Measurements from ENCODE around the gene KLHDC2. TPM values are rescaled to one million over a fixed set of nuclear protein-coding genes. Genes with fewer than 3 reads are reported as not detected.

KLHDC2 gene
- total and polyA plus RNA-seq, 2 donors (not counting 3 experiments of a cell fraction or from before 2014, with no cell fraction given), result 25.2 to 29.2 TPM

- DNase-seq (ENCODE audit: low read depth, low spot score) (no peak), FAIRE-seq (no peak)
- intact Hi-C loops (cut with micrococcal nuclease), result no loop called here
- no TSS peak for BruUV-seq (replicated peaks)
- Histone ChIP-seq H2AFZ (ENCODE audit: low read depth, low read length) (no peak overlapping the region), H3K4me1 (ENCODE audit: control insufficient read depth, extremely low read depth, insufficient read depth, low read length) (no peaks in the 10 kb centered on the region), H4K20me1 (replicated peaks; ENCODE audit: control insufficient read depth, extremely low read depth, insufficient read depth, low read length) (no peaks in the 10 kb centered on the region), H3K79me2 (ENCODE audit: control insufficient read depth, insufficient read depth, low read length) (no peaks in the 10 kb centered on the region), H3K9me3 (replicated peaks; ENCODE audit: control insufficient read depth, insufficient read depth, low read length) (no peaks in the 10 kb centered on the region), H3K9me1 (replicated peaks; ENCODE audit: control insufficient read depth, extremely low read depth, insufficient read depth, low read length) (no peaks in the 10 kb centered on the region), H3K4me2 (ENCODE audit: insufficient read depth, low read length) (no peak overlapping the region), H3K27me3 (ENCODE audit: control insufficient read depth in 2 of 2, insufficient read depth in 2 of 2, low read length in 2 of 2) (no peaks in the 10 kb centered on the region), H3K4me3 (replicated peaks in 1 of 3; ENCODE audit: insufficient read depth in 1 of 3, low read depth in 1 of 3, low read length in 3 of 3) (no peak overlapping the region), H3K27ac (ENCODE audit: insufficient read depth, low read depth, low read length) (no peak overlapping the region), H3K36me3 (ENCODE audit: control insufficient read depth in 2 of 2, extremely low read depth in 1 of 2, insufficient read depth in 2 of 2, low read length in 2 of 2) (peaks cover 0 to 2% of the 10 kb centered on the region in 2 experiments), H3K9ac (replicated peaks; ENCODE audit: extremely low read depth, insufficient read depth, low read length) (no peak overlapping the region)
- ChIA-PET POLR2A (no interaction called here), CTCF (no interaction called here)
- TF ChIP-seq MAX (IDR thresholded peaks at IDR 0.05; ENCODE audit: insufficient read depth, insufficient read length) (no peak), JUN (IDR thresholded peaks at IDR 0.05; ENCODE audit: borderline replicate concordance, insufficient read depth, insufficient read length, low read depth) (no peak), FOS (IDR thresholded peaks at IDR 0.05; ENCODE audit: borderline replicate concordance, insufficient read depth, low read length) (no peak), MYC (IDR thresholded peaks at IDR 0.05; ENCODE audit: low read depth, low read length) (no peak), EZH2 (IDR thresholded peaks at IDR 0.05; ENCODE audit: borderline replicate concordance, low read depth, low read length, severe bottlenecking) (no peak), GATA2 (IDR thresholded peaks at IDR 0.05; ENCODE audit: insufficient read depth, insufficient read length, low read depth, low read length) (no peak), POLR2AphosphoS5 (IDR thresholded peaks at IDR 0.05; ENCODE audit: insufficient read depth, low read depth, low read length) (no peak), POLR2A (IDR thresholded peaks at IDR 0.05; ENCODE audit: low read depth, low read length) (no peak)
- TF ChIP-seq, protein P1, sequence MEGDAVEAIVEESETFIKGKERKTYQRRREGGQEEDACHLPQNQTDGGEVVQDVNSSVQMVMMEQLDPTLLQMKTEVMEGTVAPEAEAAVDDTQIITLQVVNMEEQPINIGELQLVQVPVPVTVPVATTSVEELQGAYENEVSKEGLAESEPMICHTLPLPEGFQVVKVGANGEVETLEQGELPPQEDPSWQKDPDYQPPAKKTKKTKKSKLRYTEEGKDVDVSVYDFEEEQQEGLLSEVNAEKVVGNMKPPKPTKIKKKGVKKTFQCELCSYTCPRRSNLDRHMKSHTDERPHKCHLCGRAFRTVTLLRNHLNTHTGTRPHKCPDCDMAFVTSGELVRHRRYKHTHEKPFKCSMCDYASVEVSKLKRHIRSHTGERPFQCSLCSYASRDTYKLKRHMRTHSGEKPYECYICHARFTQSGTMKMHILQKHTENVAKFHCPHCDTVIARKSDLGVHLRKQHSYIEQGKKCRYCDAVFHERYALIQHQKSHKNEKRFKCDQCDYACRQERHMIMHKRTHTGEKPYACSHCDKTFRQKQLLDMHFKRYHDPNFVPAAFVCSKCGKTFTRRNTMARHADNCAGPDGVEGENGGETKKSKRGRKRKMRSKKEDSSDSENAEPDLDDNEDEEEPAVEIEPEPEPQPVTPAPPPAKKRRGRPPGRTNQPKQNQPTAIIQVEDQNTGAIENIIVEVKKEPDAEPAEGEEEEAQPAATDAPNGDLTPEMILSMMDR (IDR thresholded peaks at IDR 0.05; ENCODE audit: extremely low read depth in 1 of 2, insufficient read depth in 1 of 2, low read depth in 1 of 2, low read length in 2 of 2), result no peak
- dilution Hi-C loops (cut with MboI; ENCODE audit: extremely low pct_ligation_motif_present, low sequenced_read_pairs), result no loop called here
Observed at GRCh38 chr14:49727171-49727570, 40.8 kb upstream of the KLHDC2 start.

Measured in endothelial cell of umbilical vein (primary cell).